GM23338 (cell line): ENCODE measurements around the gene CARD10. TPM values are rescaled to one million over a fixed set of nuclear protein-coding genes. Genes with fewer than 3 reads are reported as not detected.

Experiments
- ATAC-seq: fragments of 200-7000 bp; cut with Tn5 transposase; 3 replicates; pipeline ENCODE4 v1.9.1; 2020
- DNase-seq: peaks from one replicate; pipeline ENCODE4 v3.0.0-alpha.2; 2015; ENCODE audit warnings: low spot score
- H2AFZ ChIP-seq: fragments of 200-600 bp; sonication (generic); 2 replicates; pipeline ENCODE4 v1.8.0; 2016; ENCODE audit warnings: antibody characterized with exemption, mild to moderate bottlenecking, moderate library complexity
- H3F3A ChIP-seq: fragments of 200-600 bp; sonication (generic); replicated peaks from 2 replicates; pipeline ENCODE4 v1.8.0; 2017; ENCODE audit warnings: antibody characterized with exemption, mixed run types, low read depth
- H3K27ac ChIP-seq: fragments of 200-600 bp; sonication (generic); 2 replicates; pipeline ENCODE4 v1.6.1; 2016; ENCODE audit warnings: low read depth
- H3K27me3 ChIP-seq: fragments of 200-600 bp; sonication (generic); 2 replicates; pipeline ENCODE4 v1.8.0; 2016; ENCODE audit warnings: mild to moderate bottlenecking, mixed run types, moderate library complexity; ENCODE audit not compliant: insufficient read depth
- H3K36me3 ChIP-seq: fragments of 200-600 bp; sonication (generic); 2 replicates; pipeline ENCODE4 v1.8.0; 2016; ENCODE audit warnings: mild to moderate bottlenecking; ENCODE audit not compliant: insufficient read depth
- H3K4me1 ChIP-seq: fragments of 200-600 bp; sonication (generic); 2 replicates; pipeline ENCODE4 v1.8.0; 2016; ENCODE audit warnings: mild to moderate bottlenecking, moderate library complexity; ENCODE audit not compliant: insufficient read depth
- H3K4me2 ChIP-seq: fragments of 200-600 bp; sonication (generic); 2 replicates; pipeline ENCODE4 v1.7.1; 2017; ENCODE audit warnings: mixed run types
- H3K4me3 ChIP-seq: fragments of 200-600 bp; sonication (generic); 2 replicates; pipeline ENCODE4 v1.6.1; 2016; ENCODE audit warnings: mixed run types
- H3K79me2 ChIP-seq: fragments of 200-600 bp; sonication (generic); replicated peaks from 2 replicates; pipeline ENCODE4 v1.8.0; 2017; ENCODE audit warnings: mild to moderate bottlenecking; ENCODE audit not compliant: insufficient read depth
- H3K9me2 ChIP-seq: fragments of 200-600 bp; sonication (generic); 2 replicates; pipeline ENCODE4 v1.8.0; 2017; ENCODE audit not compliant: insufficient read depth
- H4K20me1 ChIP-seq: fragments of 200-600 bp; sonication (generic); replicated peaks from 2 replicates; pipeline ENCODE4 v1.8.0; 2017; ENCODE audit warnings: mild to moderate bottlenecking; ENCODE audit not compliant: insufficient read depth
- H3K27ac Mint-ChIP-seq: 2 replicates; pipeline ENCODE4 v1.8.0; 2020; ENCODE audit warnings: inconsistent platforms, mild to moderate bottlenecking, moderate library complexity, mixed read lengths
- H3K27me3 Mint-ChIP-seq: 3 replicates; pipeline ENCODE4 v1.8.0; 2022; ENCODE audit warnings: low read depth, mild to moderate bottlenecking, moderate library complexity, mixed read lengths, inconsistent platforms; ENCODE audit not compliant: insufficient read depth, poor library complexity
- H3K36me3 Mint-ChIP-seq: 3 replicates; pipeline ENCODE4 v1.8.0; 2021; ENCODE audit warnings: low read depth, mild to moderate bottlenecking, inconsistent platforms, moderate library complexity, mixed read lengths
- H3K4me1 Mint-ChIP-seq: 3 replicates; pipeline ENCODE4 v1.8.0; 2020; ENCODE audit warnings: mild to moderate bottlenecking, inconsistent platforms, mixed read lengths
- H3K4me3 Mint-ChIP-seq: 3 replicates; pipeline ENCODE4 v1.8.0; 2021; ENCODE audit warnings: moderate library complexity, mild to moderate bottlenecking, inconsistent platforms, mixed read lengths
- H3K9me3 Mint-ChIP-seq: 3 replicates; pipeline ENCODE4 v1.8.0; 2020; ENCODE audit warnings: moderate library complexity, mild to moderate bottlenecking, inconsistent platforms, mixed read lengths
- CREB1 ChIP-seq: fragments of 250-450 bp; sonication (Bioruptor Pico); IDR thresholded peaks from 2 replicates; pipeline ENCODE4 v1.5.0; 2020; ENCODE audit warnings: low read depth, mild to moderate bottlenecking, moderate library complexity
- POLR2AphosphoS5 ChIP-seq: IDR thresholded peaks from 2 replicates; pipeline ENCODE4 v1.6.1; 2016; ENCODE audit warnings: antibody characterized with exemption, low read depth
- ZNF114 ChIP-seq: fragments of 250-450 bp; sonication (Bioruptor Pico); IDR thresholded peaks from 2 replicates; pipeline ENCODE4 v1.5.0; 2020; ENCODE audit warnings: mild to moderate bottlenecking, moderate library complexity
- polyA plus RNA-seq: library from polyadenylated mRNA; unstranded; fragments of >200 nt; fragmentation: Nextera tagmentation; extraction: Ambion mirVana; gene quantifications from 2 replicates; pipeline ENCODE4 v1.2.1, GENCODE V29; 2016
- total RNA-seq: library from RNA; depleted of rRNA; stranded (reverse); fragments of >200 nt; shearing (Covaris generic); gene quantifications from 2 replicates; pipeline ENCODE4 v1.2.3, GENCODE V29; 2014
- TF ChIP-seq, protein P1 (sequence below): IDR thresholded peaks from one replicate; pipeline ENCODE4 v1.6.1; 2018; ENCODE audit warnings: antibody characterized with exemption; ENCODE audit not compliant: unreplicated experiment
- TF ChIP-seq, protein P2 (sequence below), 2 experiments: fragments of 200-600 bp in 1 of 2; sonication (generic) in 1 of 2; conservative IDR thresholded peaks; 2 replicates each; pipeline versions ENCODE4 v1.5.1 to v1.6.1; 2016 to 2017; ENCODE audit warnings: antibody characterized with exemption in 2 of 2, low read depth in 2 of 2, mild to moderate bottlenecking in 2 of 2, moderate library complexity in 1 of 2
- TF ChIP-seq, protein P3 (sequence below): IDR thresholded peaks from 2 replicates; pipeline ENCODE4 v1.6.1; 2016; ENCODE audit warnings: antibody characterized with exemption
- TF ChIP-seq, protein P4 (sequence below): fragments of 250-450 bp; sonication (Bioruptor Pico); IDR thresholded peaks from 2 replicates; pipeline ENCODE4 v1.5.0; 2020; ENCODE audit warnings: mild to moderate bottlenecking, moderate library complexity

Gene CARD10
- total and polyA plus RNA-seq, 2 experiments from 2014 or later = 5.4 to 17.2 TPM

DNA sequence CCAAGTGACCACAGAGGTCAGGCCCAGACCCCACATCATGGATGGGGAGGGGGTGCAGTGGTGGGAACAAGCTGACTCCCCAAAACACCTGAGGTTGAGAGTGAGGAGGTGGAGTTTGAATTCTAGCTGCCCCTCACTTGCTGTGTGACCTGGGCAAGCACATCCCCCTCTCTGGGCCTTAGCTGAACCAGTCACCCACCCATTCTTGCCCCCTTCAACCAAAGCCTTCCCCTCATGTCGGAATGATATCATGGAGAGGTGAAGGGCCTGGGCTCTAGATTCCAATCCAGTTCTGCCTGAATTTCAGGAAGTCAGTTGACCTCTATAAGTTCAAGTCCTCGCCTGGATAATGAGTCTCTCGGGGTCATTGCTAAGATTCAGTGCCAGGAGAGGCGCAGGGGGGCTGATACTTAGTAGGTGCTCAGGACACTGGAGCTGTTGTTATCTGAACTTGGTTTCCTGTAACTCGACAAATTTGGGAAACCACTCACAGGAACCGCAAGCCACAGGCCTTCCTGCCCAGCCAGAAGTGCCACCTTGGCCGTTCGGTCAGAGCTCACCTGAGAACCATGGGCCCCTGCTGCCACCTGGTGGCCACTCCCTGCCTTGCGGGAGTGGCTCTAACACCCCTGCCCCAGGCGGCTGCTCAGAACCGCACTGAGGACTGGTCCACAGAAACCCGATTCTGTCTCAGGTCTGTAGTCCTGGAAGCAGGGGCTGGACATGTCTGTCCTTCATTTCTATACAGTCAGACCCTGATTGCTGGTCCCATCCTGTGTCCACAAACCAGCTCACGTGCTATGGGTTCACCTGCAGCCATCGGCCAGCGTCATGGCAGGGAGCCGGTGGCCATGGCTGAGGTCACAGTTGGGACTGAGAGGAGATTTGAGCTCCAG is 47.9 kb upstream of the CARD10 start:
- H3K4me2 ChIP-seq = no peak overlapping the region
- no peak overlapping the region for H3K4me3 ChIP-seq
- ATAC-seq (peak; percentile 83), DNase-seq (peak; percentile 93)
- Mint-ChIP-seq H3K27me3 (peaks cover 16% of the 10 kb centered on the region), H3K4me3 (no peak overlapping the region; the same call in 2 of the 3 replicates), H3K9me3 (no peaks in the 10 kb centered on the region; the same call in 2 of the 3 replicates), H3K4me1 (peaks cover 51% of the 10 kb centered on the region), H3K36me3 (peaks cover 9% of the 10 kb centered on the region), H3K27ac (no peak overlapping the region)
- peaks cover 15% of the 10 kb centered on the region for H3K79me2 ChIP-seq
- H3K27ac ChIP-seq = 0 out of 2 replicates have a peak overlapping the region, but pooled peaks have one; percentile 79
- peaks cover 12% of the 10 kb centered on the region; the same call in 1 of the 2 replicates for H3F3A ChIP-seq
- H2AFZ ChIP-seq = no peak overlapping the region
- H3K27me3 ChIP-seq = peaks cover under 1% of the 10 kb centered on the region; the same call in 1 of the 2 replicates
- H3K36me3 ChIP-seq = no peaks in the 10 kb centered on the region
- no peaks in the 10 kb centered on the region for H3K9me2 ChIP-seq
- H3K4me1 ChIP-seq = peaks cover 32% of the 10 kb centered on the region
- TF ChIP-seq, protein P1, sequence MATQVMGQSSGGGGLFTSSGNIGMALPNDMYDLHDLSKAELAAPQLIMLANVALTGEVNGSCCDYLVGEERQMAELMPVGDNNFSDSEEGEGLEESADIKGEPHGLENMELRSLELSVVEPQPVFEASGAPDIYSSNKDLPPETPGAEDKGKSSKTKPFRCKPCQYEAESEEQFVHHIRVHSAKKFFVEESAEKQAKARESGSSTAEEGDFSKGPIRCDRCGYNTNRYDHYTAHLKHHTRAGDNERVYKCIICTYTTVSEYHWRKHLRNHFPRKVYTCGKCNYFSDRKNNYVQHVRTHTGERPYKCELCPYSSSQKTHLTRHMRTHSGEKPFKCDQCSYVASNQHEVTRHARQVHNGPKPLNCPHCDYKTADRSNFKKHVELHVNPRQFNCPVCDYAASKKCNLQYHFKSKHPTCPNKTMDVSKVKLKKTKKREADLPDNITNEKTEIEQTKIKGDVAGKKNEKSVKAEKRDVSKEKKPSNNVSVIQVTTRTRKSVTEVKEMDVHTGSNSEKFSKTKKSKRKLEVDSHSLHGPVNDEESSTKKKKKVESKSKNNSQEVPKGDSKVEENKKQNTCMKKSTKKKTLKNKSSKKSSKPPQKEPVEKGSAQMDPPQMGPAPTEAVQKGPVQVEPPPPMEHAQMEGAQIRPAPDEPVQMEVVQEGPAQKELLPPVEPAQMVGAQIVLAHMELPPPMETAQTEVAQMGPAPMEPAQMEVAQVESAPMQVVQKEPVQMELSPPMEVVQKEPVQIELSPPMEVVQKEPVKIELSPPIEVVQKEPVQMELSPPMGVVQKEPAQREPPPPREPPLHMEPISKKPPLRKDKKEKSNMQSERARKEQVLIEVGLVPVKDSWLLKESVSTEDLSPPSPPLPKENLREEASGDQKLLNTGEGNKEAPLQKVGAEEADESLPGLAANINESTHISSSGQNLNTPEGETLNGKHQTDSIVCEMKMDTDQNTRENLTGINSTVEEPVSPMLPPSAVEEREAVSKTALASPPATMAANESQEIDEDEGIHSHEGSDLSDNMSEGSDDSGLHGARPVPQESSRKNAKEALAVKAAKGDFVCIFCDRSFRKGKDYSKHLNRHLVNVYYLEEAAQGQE = no peak
- TF ChIP-seq CREB1 (no peak), ZNF114 (CRISPR knock-in tag) (no peak), POLR2AphosphoS5 (peak; percentile 45; the same call in 1 of the 2 replicates)
- TF ChIP-seq, protein P2, sequence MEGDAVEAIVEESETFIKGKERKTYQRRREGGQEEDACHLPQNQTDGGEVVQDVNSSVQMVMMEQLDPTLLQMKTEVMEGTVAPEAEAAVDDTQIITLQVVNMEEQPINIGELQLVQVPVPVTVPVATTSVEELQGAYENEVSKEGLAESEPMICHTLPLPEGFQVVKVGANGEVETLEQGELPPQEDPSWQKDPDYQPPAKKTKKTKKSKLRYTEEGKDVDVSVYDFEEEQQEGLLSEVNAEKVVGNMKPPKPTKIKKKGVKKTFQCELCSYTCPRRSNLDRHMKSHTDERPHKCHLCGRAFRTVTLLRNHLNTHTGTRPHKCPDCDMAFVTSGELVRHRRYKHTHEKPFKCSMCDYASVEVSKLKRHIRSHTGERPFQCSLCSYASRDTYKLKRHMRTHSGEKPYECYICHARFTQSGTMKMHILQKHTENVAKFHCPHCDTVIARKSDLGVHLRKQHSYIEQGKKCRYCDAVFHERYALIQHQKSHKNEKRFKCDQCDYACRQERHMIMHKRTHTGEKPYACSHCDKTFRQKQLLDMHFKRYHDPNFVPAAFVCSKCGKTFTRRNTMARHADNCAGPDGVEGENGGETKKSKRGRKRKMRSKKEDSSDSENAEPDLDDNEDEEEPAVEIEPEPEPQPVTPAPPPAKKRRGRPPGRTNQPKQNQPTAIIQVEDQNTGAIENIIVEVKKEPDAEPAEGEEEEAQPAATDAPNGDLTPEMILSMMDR (conservative IDR thresholded peaks at IDR 0.05; ENCODE audit: low read depth in 2 of 2) = peak; percentile 94 to 99
- TF ChIP-seq, protein P3, sequence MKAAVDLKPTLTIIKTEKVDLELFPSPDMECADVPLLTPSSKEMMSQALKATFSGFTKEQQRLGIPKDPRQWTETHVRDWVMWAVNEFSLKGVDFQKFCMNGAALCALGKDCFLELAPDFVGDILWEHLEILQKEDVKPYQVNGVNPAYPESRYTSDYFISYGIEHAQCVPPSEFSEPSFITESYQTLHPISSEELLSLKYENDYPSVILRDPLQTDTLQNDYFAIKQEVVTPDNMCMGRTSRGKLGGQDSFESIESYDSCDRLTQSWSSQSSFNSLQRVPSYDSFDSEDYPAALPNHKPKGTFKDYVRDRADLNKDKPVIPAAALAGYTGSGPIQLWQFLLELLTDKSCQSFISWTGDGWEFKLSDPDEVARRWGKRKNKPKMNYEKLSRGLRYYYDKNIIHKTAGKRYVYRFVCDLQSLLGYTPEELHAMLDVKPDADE = no peak
- TF ChIP-seq, protein P4, sequence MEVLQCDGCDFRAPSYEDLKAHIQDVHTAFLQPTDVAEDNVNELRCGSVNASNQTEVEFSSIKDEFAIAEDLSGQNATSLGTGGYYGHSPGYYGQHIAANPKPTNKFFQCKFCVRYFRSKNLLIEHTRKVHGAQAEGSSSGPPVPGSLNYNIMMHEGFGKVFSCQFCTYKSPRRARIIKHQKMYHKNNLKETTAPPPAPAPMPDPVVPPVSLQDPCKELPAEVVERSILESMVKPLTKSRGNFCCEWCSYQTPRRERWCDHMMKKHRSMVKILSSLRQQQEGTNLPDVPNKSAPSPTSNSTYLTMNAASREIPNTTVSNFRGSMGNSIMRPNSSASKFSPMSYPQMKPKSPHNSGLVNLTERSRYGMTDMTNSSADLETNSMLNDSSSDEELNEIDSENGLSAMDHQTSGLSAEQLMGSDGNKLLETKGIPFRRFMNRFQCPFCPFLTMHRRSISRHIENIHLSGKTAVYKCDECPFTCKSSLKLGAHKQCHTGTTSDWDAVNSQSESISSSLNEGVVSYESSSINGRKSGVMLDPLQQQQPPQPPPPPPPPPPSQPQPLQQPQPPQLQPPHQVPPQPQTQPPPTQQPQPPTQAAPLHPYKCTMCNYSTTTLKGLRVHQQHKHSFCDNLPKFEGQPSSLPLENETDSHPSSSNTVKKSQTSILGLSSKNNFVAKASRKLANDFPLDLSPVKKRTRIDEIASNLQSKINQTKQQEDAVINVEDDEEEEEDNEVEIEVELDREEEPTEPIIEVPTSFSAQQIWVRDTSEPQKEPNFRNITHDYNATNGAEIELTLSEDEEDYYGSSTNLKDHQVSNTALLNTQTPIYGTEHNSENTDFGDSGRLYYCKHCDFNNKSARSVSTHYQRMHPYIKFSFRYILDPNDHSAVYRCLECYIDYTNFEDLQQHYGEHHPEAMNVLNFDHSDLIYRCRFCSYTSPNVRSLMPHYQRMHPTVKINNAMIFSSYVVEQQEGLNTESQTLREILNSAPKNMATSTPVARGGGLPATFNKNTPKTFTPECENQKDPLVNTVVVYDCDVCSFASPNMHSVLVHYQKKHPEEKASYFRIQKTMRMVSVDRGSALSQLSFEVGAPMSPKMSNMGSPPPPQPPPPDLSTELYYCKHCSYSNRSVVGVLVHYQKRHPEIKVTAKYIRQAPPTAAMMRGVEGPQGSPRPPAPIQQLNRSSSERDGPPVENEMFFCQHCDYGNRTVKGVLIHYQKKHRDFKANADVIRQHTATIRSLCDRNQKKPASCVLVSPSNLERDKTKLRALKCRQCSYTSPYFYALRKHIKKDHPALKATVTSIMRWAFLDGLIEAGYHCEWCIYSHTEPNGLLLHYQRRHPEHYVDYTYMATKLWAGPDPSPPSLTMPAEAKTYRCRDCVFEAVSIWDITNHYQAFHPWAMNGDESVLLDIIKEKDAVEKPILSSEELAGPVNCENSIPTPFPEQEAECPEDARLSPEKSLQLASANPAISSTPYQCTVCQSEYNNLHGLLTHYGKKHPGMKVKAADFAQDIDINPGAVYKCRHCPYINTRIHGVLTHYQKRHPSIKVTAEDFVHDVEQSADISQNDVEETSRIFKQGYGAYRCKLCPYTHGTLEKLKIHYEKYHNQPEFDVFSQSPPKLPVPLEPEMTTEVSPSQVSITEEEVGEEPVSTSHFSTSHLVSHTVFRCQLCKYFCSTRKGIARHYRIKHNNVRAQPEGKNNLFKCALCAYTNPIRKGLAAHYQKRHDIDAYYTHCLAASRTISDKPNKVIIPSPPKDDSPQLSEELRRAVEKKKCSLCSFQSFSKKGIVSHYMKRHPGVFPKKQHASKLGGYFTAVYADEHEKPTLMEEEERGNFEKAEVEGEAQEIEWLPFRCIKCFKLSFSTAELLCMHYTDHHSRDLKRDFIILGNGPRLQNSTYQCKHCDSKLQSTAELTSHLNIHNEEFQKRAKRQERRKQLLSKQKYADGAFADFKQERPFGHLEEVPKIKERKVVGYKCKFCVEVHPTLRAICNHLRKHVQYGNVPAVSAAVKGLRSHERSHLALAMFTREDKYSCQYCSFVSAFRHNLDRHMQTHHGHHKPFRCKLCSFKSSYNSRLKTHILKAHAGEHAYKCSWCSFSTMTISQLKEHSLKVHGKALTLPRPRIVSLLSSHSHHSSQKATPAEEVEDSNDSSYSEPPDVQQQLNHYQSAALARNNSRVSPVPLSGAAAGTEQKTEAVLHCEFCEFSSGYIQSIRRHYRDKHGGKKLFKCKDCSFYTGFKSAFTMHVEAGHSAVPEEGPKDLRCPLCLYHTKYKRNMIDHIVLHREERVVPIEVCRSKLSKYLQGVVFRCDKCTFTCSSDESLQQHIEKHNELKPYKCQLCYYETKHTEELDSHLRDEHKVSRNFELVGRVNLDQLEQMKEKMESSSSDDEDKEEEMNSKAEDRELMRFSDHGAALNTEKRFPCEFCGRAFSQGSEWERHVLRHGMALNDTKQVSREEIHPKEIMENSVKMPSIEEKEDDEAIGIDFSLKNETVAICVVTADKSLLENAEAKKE (CRISPR knock-in tag) = no peak
- H4K20me1 ChIP-seq = no peaks in the 10 kb centered on the region
